Smooth muscle cell of the umbilical artery (primary cell): ENCODE measurements around the gene MMRN1. TPM values are rescaled to one million over a fixed set of nuclear protein-coding genes. Genes with fewer than 3 reads are reported as not detected.

ENCODE experiments used
- total RNA-seq: library from RNA; depleted of rRNA; stranded (reverse); fragments of >200 nt; gene quantifications from 2 replicates; pipeline ENCODE4 v1.2.3, GENCODE V29; 2014

MMRN1 gene
- 0.42 and 1.2 TPM in 2 replicates for total RNA-seq

GRCh38 chr4:89894649-89895550 lies at the start of gene MMRN1:
Gene MMRN1, plus strand, starts transcription at chr4:89894854. Its CDS starts 118 bp downstream, at chr4:89894972.

Other genes starting within 250 kb of the MMRN1 start
- gene SNCA, start 57.7 kb upstream of the MMRN1 start, total RNA-seq: 27.9 and 30.1 TPM in 2 replicates
- gene CCSER1, start 232.5 kb downstream of the MMRN1 start, total RNA-seq: 0.30 TPM in 1 of 2 replicates, not detected in the other